SK-N-SH (cell line): Measurements from ENCODE around the gene STIM2. TPM values are rescaled to one million over a fixed set of nuclear protein-coding genes. Genes with fewer than 3 reads are reported as not detected.

Experiments
- CTCF ChIA-PET: fragments of 300-600, 350-600 bp; formaldehyde crosslinking; extraction: SDS; loops from one replicate; lab custom pipeline; 2021; lab: Yijun Ruan, JAX
- POLR2A ChIA-PET: fragments of 350-600 bp; sonication (Branson Sonifier 250); formaldehyde crosslinking; extraction: SDS; loops from one replicate; lab custom pipeline; 2020; ENCODE audit warnings: antibody characterized with exemption, inconsistent platforms; lab: Yijun Ruan, JAX
- DNase-seq: peaks from one replicate; pipeline ENCODE4 v3.0.0; 2012
- H2AFZ ChIP-seq: fragments of 200-600 bp; sonication (generic); 2 replicates; pipeline ENCODE4 v1.8.1; 2016; ENCODE audit warnings: antibody characterized with exemption, mild to moderate bottlenecking, low read depth
- H3F3A ChIP-seq: fragments of 200-600 bp; sonication (generic); replicated peaks from 2 replicates; pipeline ENCODE3; 2016; ENCODE audit warnings: antibody characterized with exemption, mild to moderate bottlenecking; ENCODE audit not compliant: insufficient read depth
- H3K27ac ChIP-seq, 2 experiments: fragments of 200-500 bp in 1 of 2; fragments of 200-600 bp in 1 of 2; sonication (Bioruptor generic) in 1 of 2; sonication (generic), shearing (Covaris generic) in 1 of 2; 2 replicates each; pipeline versions ENCODE4 v1.5.1 to v1.6.1; 2014 to 2016; ENCODE audit warnings: low read depth in 2 of 2, inconsistent platforms in 1 of 2, low read length in 1 of 2, mild to moderate bottlenecking in 1 of 2, mixed read lengths in 1 of 2
- H3K27me3 ChIP-seq: fragments of 200-600 bp; sonication (generic), shearing (Covaris generic); 2 replicates; pipeline ENCODE4 v1.6.1; 2016; ENCODE audit warnings: mixed run types; ENCODE audit not compliant: insufficient read depth
- H3K36me3 ChIP-seq, 2 experiments: fragments of 200-500 bp in 1 of 2; fragments of 200-600 bp in 1 of 2; sonication (Bioruptor generic) in 1 of 2; sonication (generic) in 1 of 2; replicated peaks in 1 of 2; 2 replicates each; pipeline versions ENCODE3 to v1.5.1; 2014 to 2016; ENCODE audit warnings: low read length in 1 of 2, mild to moderate bottlenecking in 1 of 2; ENCODE audit not compliant: insufficient read depth in 2 of 2, control insufficient read depth in 1 of 2
- H3K4me1 ChIP-seq, 2 experiments: fragments of 200-500 bp in 1 of 2; fragments of 200-600 bp in 1 of 2; sonication (Bioruptor generic) in 1 of 2; sonication (generic), shearing (Covaris generic) in 1 of 2; 2 replicates each; pipeline versions ENCODE4 v1.5.1 to v1.6.1; 2014 to 2016; ENCODE audit warnings: low read depth in 1 of 2, low read length in 1 of 2, mixed run types in 1 of 2; ENCODE audit not compliant: insufficient read depth in 2 of 2, control insufficient read depth in 1 of 2
- H3K4me2 ChIP-seq: fragments of 200-600 bp; sonication (generic), shearing (Covaris generic); 2 replicates; pipeline ENCODE4 v1.6.1; 2017; ENCODE audit warnings: mixed run types
- H3K4me3 ChIP-seq, 2 experiments: fragments of 200-500 bp in 1 of 2; fragments of 200-600 bp in 1 of 2; sonication (Bioruptor generic) in 1 of 2; sonication (generic), shearing (Covaris generic) in 1 of 2; 2 replicates each; pipeline versions ENCODE4 v1.5.1 to v1.8.1; 2014 to 2016; ENCODE audit warnings: low read depth in 2 of 2, inconsistent platforms in 1 of 2, low read length in 1 of 2, mild to moderate bottlenecking in 1 of 2, mixed read lengths in 1 of 2, moderate library complexity in 1 of 2
- H3K79me2 ChIP-seq: fragments of 200-600 bp; sonication (generic); 2 replicates; pipeline ENCODE4 v1.8.1; 2017; ENCODE audit warnings: mild to moderate bottlenecking; ENCODE audit not compliant: insufficient read depth
- H3K9ac ChIP-seq: fragments of 200-600 bp; sonication (generic); 2 replicates; pipeline ENCODE4 v1.6.1; 2017; ENCODE audit warnings: mixed run types
- H3K9me2 ChIP-seq: fragments of 200-600 bp; sonication (generic); 2 replicates; pipeline ENCODE4 v1.6.1; 2017; ENCODE audit warnings: mixed run types
- H3K9me3 ChIP-seq: fragments of 200-600 bp; sonication (generic); 2 replicates; pipeline ENCODE4 v1.6.1; 2017; ENCODE audit warnings: mixed run types, mild to moderate bottlenecking, moderate library complexity
- H4K20me1 ChIP-seq: fragments of 200-600 bp; sonication (generic); 2 replicates; pipeline ENCODE4 v1.6.1; 2017; ENCODE audit warnings: mild to moderate bottlenecking, mixed run types; ENCODE audit not compliant: insufficient read depth
- CTCF ChIP-seq: fragments of 200-600 bp; sonication (generic); IDR thresholded peaks from 2 replicates; pipeline ENCODE4 v1.6.1; 2017; ENCODE audit warnings: antibody characterized with exemption, mild to moderate bottlenecking, moderate library complexity
- EP300 ChIP-seq, 2 experiments: IDR thresholded peaks; 2 replicates each; pipeline versions ENCODE4 v1.4.0 to v1.6.1; 2012; ENCODE audit warnings: borderline replicate concordance in 1 of 2, low read depth in 1 of 2, low read length in 1 of 2
- FOSL2 ChIP-seq: IDR thresholded peaks from 2 replicates; pipeline ENCODE4 v1.4.0; 2012; ENCODE audit warnings: low read depth, mild to moderate bottlenecking, moderate library complexity, borderline replicate concordance
- FOXJ3 ChIP-seq: sonication (generic); formaldehyde crosslinking; IDR thresholded peaks from 2 replicates; pipeline ENCODE4 v1.5.1; 2020; ENCODE audit warnings: mild to moderate bottlenecking, missing genetic modification reagents
- GATA2 ChIP-seq: sonication (generic); formaldehyde crosslinking; IDR thresholded peaks from 2 replicates; pipeline ENCODE4 v1.5.0; 2020; ENCODE audit warnings: mild to moderate bottlenecking, missing genetic modification reagents
- IRF3 ChIP-seq: fragments of 150-350 bp; IDR thresholded peaks from 2 replicates; pipeline ENCODE4 v1.6.1; 2016; ENCODE audit warnings: mild to moderate bottlenecking, low read depth, low read length
- MXI1 ChIP-seq: IDR thresholded peaks from 2 replicates; pipeline ENCODE4 v1.6.1; 2012; ENCODE audit warnings: mild to moderate bottlenecking, low read depth, low read length, improper control_type of control experiment
- NRF1 ChIP-seq: IDR thresholded peaks from 2 replicates; pipeline ENCODE4 v1.6.1; 2012; ENCODE audit warnings: low read depth, mild to moderate bottlenecking, low read length
- RFX5 ChIP-seq: IDR thresholded peaks from 2 replicates; pipeline ENCODE4 v1.6.1; 2012; ENCODE audit warnings: mild to moderate bottlenecking, improper control_type of control experiment, low read length
- RXRA ChIP-seq: IDR thresholded peaks from 2 replicates; pipeline ENCODE4 v1.4.0; 2012; ENCODE audit warnings: low read depth, mild to moderate bottlenecking, borderline replicate concordance
- SIN3A ChIP-seq: IDR thresholded peaks from 2 replicates; pipeline ENCODE4 v1.6.1; 2012; ENCODE audit warnings: low read depth, mild to moderate bottlenecking, low read length, moderate library complexity, borderline replicate concordance
- SMC3 ChIP-seq: IDR thresholded peaks from 2 replicates; pipeline ENCODE4 v1.6.1; 2012; ENCODE audit warnings: low read depth, low read length, improper control_type of control experiment
- TAF1 ChIP-seq: IDR thresholded peaks from 2 replicates; pipeline ENCODE4 v1.6.1; 2012; ENCODE audit warnings: low read depth, mild to moderate bottlenecking, low read length, moderate library complexity, borderline replicate concordance
- USF1 ChIP-seq: IDR thresholded peaks from 2 replicates; pipeline ENCODE4 v1.4.0; 2012; ENCODE audit warnings: low read depth, borderline replicate concordance
- YY1 ChIP-seq: IDR thresholded peaks from 2 replicates; pipeline ENCODE4 v1.4.0; 2012; ENCODE audit warnings: low read depth, mild to moderate bottlenecking
- WGBS: methylation state at CpG from one replicate; pipeline ENCODE4 v1.1.6; 2017; ENCODE audit warnings: low lambda C conversion rate; 5-methylcytosine and 5-hydroxymethylcytosine counted together
- polyA plus RNA-seq, 3 experiments: library from polyadenylated mRNA; depleted of rRNA; stranded (reverse); fragments of >200 nt; gene quantifications; 2 replicates each; pipeline ENCODE4 v1.2.3, GENCODE V29; 2012
- TF ChIP-seq, protein P1 (sequence below): IDR thresholded peaks from 2 replicates; pipeline ENCODE4 v1.4.0; 2012; ENCODE audit warnings: low read depth

Gene STIM2
- polyA plus RNA-seq, 1 of the 3 experiments (the other 2 are of a cell fraction) = 14.7 TPM

GRCh38 chr4:26879805-26880204 lies 19.2 kb downstream of the STIM2 start (continued):
- TF ChIP-seq TAF1 (no peak), IRF3 (no peak), RFX5 (no peak), CTCF (no peak), MXI1 (no peak), GATA2 (CRISPR knock-in tag) (no peak), SIN3A (no peak), SMC3 (no peak), NRF1 (no peak)

DNA sequence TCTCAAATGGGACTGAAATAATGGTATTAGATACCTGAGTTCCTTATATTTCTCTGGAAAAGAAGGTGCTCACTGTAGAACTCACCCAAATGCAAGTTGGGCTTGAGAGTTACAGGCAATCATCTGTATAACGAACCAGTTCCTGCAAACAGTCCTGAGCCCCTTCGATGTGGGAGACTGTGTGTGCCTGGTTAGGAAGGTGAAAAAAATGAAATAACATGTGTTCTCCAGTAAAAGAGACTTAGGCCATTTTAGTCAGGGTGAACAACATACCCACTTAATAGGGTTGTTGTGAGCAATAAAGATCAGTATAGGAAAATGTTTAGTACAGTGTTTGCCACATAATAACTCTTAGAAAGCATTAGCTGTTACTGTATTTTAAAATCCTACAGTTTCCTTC lies 23.4 kb downstream of the STIM2 start:
- no peaks in the 10 kb centered on the region for H3F3A ChIP-seq
- H3K79me2 ChIP-seq = 0 out of 2 replicates have a peak, but pooled peaks cover 12% of the 10 kb centered on the region
- no peaks in the 10 kb centered on the region for H3K9me3 ChIP-seq
- H3K4me2 ChIP-seq = no peak overlapping the region
- no peaks in the 10 kb centered on the region for H4K20me1 ChIP-seq
- H2AFZ ChIP-seq = no peak overlapping the region
- H3K9me2 ChIP-seq = no peaks in the 10 kb centered on the region
- ChIA-PET CTCF (interaction anchor here (0.6 to 1.7 kb wide), 2 partner anchors 11 to 25 kb away, joined by 4 to 5 read pairs; no protein-coding TSS in a partner anchor), POLR2A (no interaction called here)
- no peaks in the 10 kb centered on the region for H3K27me3 ChIP-seq
- no peaks in the 10 kb centered on the region; a peak in 1 of 4 replicates for H3K4me1 ChIP-seq
- H3K9ac ChIP-seq = no peak overlapping the region
- no peak overlapping the region for H3K4me3 ChIP-seq
- WGBS = 84% methylated on average over 2 of the region's 2 CpGs
- TF ChIP-seq FOXJ3 (CRISPR knock-in tag) = no peak
- no peak for TF ChIP-seq MXI1
- TF ChIP-seq IRF3 = no peak
- TF ChIP-seq YY1 = no peak
- no peak for TF ChIP-seq RXRA
- TF ChIP-seq, protein P1, sequence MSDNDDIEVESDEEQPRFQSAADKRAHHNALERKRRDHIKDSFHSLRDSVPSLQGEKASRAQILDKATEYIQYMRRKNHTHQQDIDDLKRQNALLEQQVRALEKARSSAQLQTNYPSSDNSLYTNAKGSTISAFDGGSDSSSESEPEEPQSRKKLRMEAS = no peak
- no peak for TF ChIP-seq EP300 (IDR thresholded peaks at IDR 0.05; ENCODE audit: borderline replicate concordance in 1 of 2, low read depth in 1 of 2, low read length in 1 of 2)
- TF ChIP-seq USF1 = no peak
- no peak for TF ChIP-seq FOSL2
- no peak for TF ChIP-seq GATA2 (CRISPR knock-in tag)
- H3K27ac ChIP-seq = no peak overlapping the region
- H3K36me3 ChIP-seq = no peaks in the 10 kb centered on the region
- DNase-seq = no peak
